GM12892 (cell line): ENCODE results near the gene KCNIP1.

ENCODE experiments used
- DNase-seq: peaks from one replicate; pipeline ENCODE4 v3.0.0; 2011; ENCODE audit not compliant: insufficient read length
- FAIRE-seq: peaks from 2 replicates; lab custom pipeline; 2011; peaks lifted over from hg19 to GRCh38; lab: Jason Lieb, UNC
- POLR2A ChIP-seq: IDR thresholded peaks from 2 replicates; pipeline ENCODE4 v1.6.1; 2011; ENCODE audit warnings: low read depth, low read length, control low read depth
- POLR2AphosphoS5 ChIP-seq: IDR thresholded peaks from 2 replicates; pipeline ENCODE4 v1.6.1; 2011; ENCODE audit warnings: low read depth, low read length, control low read depth
- TAF1 ChIP-seq: IDR thresholded peaks from 2 replicates; pipeline ENCODE4 v1.6.1; 2011; ENCODE audit warnings: low read depth, mild to moderate bottlenecking, control low read depth, low read length, borderline replicate concordance

Gene KCNIP1

DNA sequence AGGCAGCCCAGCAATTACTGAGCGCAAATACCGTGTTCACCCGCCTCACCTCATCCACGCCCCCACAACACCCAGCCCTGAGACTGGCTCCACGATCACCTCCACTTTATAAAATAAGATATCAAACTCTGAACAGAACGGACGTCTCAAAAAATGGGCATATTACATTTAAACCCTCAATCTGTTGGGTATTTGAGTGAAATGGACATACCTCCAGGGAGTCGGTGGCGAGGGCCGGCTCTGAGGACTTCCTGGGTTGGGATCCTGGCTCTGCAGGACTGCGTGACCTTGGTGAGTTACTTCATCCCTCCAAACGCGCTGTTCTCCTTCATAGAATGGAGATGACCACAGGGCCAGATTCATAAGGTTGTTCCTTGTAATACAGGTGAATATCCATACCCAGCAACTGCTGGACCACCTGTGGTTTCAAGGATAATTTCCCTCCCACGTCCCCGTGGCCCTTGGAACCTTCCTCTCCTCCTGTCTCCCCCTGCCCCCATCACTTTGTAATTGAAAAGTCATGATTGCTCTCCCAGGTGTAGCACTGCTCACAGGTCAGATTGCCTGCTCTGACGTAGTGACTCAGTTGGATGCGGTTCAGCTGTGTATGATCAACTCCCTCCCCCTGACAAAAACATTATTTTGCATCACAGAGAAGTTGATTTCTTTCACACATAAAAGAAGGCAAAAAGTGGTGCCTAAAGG, 135.6 kb downstream of the KCNIP1 start:
- DNase-seq (no peak), FAIRE-seq (no peak)
- TF ChIP-seq POLR2A: no peak
- no peak for TF ChIP-seq TAF1
- TF ChIP-seq POLR2AphosphoS5: no peak

DNA sequence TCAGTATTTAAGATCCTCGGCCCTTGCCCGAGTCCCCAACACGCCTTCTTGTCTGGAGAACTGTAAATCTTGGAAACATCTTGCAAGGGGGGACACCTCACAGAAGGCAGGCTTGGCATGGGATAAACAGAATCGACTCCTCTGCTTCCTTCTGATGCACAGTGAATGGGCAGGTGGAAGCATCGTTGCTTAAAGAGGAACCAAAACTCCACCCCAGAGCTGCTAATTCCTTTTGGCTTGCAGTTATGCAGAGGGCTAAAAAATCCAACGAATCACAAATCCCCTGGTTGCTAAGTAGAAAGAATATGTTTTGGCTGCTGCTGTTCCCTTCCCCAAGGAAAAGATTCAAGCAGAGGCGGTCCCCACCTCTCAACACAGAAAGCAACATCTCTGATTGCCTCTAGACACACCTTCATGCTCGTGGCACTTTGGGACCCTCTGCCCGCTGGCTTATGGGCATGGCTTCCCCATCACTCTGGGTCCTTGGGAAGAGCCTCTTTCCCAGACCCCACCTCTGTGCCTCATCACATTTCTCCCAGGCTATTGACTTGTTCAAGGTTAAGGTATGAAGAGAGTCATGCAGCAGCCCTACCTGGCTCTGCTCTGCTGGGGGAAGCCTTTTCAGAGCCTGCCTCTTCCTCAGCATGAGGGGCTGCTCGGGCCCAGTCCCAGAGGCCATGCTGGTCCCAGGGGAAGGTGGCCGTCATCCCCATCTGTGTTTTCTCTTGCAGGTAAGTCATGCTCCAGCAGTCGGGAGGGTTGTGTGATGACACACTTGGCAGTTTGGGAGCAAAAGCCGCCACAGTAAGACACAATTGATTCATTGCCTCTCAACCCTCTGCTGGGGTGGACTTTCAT, 137.1 kb downstream of the KCNIP1 start:
- no peak for FAIRE-seq
- TF ChIP-seq TAF1: no peak
- DNase-seq: no peak

GRCh38 chr5:170641589-170642031, 137.8 kb downstream of the KCNIP1 start:
- TF ChIP-seq POLR2AphosphoS5 (no peak), TAF1 (no peak)
- DNase-seq: no peak
- FAIRE-seq: no peak

GRCh38 chr5:170642066-170642735, 138.4 kb downstream of the KCNIP1 start:
- FAIRE-seq: no peak
- no peak for TF ChIP-seq POLR2AphosphoS5
- no peak for TF ChIP-seq TAF1
- TF ChIP-seq POLR2A: no peak
- DNase-seq: no peak

DNA sequence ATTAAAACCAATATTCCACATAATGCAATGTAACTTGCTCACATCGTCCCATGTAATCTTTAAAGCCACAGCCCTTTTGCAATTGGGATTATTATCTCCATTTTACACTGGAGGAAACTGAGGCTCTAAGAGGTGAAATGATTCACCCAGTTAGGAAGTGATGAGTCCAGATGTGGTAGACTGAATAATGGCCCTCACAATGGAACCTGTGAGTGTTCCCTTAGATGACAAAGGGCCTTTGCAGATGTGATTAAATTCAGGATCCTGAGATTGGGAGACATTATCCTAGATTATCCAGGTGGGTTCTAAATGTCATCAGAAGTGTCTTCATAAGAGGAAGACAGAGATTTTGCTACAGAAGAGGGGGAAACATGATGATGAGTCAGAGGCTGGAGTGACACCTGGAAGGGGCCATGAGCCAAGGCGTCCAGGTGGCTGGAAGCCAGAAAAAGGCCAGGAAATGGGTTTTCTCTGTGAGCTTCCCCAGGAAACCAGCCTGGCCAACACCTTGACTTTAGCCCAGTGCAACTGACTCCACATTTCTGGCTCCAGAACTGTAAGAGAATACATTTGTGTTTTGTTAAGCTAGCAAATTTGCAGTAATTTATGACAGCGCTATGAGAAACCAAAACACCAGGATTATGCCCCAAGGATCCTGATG, 139.1 kb downstream of the KCNIP1 start:
- TF ChIP-seq TAF1 (no peak), POLR2AphosphoS5 (no peak), POLR2A (no peak)
- DNase-seq (no peak), FAIRE-seq (no peak)

GRCh38 chr5:170643591-170643990, 139.8 kb downstream of the KCNIP1 start:
- no peak for FAIRE-seq

DNA sequence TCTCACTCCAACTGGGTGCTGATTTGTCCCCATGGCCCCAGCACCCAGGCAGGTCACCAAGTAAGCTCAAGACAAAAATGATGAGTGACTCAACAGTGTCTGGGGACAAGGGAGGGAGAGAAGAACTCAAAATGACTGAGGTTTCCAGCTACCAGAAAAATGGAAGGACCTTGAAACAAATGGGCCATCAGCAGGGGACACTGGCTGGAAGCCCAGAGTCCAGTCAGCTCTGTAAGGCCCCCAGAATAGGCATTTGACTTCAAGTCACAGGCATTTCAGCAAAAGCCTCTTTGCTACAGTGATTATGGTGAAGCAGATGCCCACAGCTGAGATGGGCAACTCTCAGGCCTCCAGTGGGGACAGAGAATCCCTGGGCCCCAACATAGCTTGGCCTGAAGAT, 140.7 kb downstream of the KCNIP1 start:
- DNase-seq: no peak
- FAIRE-seq: no peak
- TF ChIP-seq TAF1: no peak
- TF ChIP-seq POLR2A: no peak
- TF ChIP-seq POLR2AphosphoS5: no peak

More at GRCh38 chr5:170643591-170643990, 139.8 kb downstream of the KCNIP1 start:
- no peak for DNase-seq
- no peak for TF ChIP-seq POLR2AphosphoS5
- TF ChIP-seq TAF1: no peak
- no peak for TF ChIP-seq POLR2A

DNA sequence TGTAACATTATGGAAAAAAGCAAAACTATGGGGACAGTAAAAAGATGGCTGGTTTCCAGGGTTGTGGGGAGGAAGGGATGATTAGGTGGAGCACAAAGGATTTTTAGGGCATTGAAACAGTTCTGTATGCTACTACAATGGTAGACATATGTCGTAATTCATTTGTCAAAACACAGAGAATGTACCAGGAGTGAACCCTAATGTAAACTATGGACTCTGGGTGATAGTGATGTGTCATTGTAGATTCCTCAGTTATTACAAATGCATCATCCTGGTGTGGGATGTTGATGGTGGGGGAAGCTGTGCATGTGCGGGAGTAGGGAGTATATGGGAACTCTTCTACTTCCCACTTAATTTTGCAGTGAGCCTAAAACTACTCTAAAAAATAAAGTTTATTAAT, 144.7 kb downstream of the KCNIP1 start:
- TF ChIP-seq POLR2AphosphoS5 (no peak), POLR2A (no peak), TAF1 (no peak)
- DNase-seq (no peak), FAIRE-seq (no peak)

- TF ChIP-seq POLR2AphosphoS5: no peak
- TF ChIP-seq POLR2A: no peak
- no peak for TF ChIP-seq TAF1
- DNase-seq (no peak), FAIRE-seq (no peak)
Measured at GRCh38 chr5:170650850-170651249, 147.0 kb downstream of the KCNIP1 start.

- TF ChIP-seq TAF1: no peak
- TF ChIP-seq POLR2A: no peak
- no peak for TF ChIP-seq POLR2AphosphoS5
- FAIRE-seq: no peak
- DNase-seq: no peak
Measured at GRCh38 chr5:170651604-170652277, 147.9 kb downstream of the KCNIP1 start.

GRCh38 chr5:170655476-170655875, 151.7 kb downstream of the KCNIP1 start:
- no peak for FAIRE-seq
- TF ChIP-seq TAF1: no peak
- no peak for TF ChIP-seq POLR2AphosphoS5
- TF ChIP-seq POLR2A: no peak
- no peak for DNase-seq

DNA sequence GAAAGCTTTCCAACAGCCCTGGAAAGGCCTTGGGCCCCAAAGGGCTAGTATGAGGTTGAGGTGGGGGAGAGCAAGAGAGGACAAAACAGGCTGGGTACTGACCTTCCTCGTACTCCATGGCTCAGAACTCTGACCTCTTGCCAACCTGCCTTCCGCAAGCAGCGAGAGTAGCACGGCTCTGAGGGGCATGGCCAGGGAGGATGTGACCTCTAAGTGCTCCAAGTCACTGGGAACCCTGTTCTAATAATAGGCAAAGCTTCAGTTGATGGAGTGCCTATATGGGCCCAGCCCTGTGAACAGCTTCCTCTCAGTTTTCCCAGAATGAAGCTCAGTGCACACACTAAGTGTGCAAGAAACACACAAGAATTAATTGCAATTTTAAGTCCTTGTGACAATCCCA, 152.1 kb downstream of the KCNIP1 start:
- TF ChIP-seq TAF1: no peak
- TF ChIP-seq POLR2AphosphoS5: no peak
- TF ChIP-seq POLR2A: no peak
- DNase-seq (no peak), FAIRE-seq (no peak)
